ENCODE measurements around the gene SND1. TPM values are rescaled to one million over a fixed set of nuclear protein-coding genes. Genes with fewer than 3 reads are reported as not detected.

The SND1 gene
- total RNA-seq, 4 donors from 2014 or later = 62.0 to 89.4 (median 82.1) TPM

DNA sequence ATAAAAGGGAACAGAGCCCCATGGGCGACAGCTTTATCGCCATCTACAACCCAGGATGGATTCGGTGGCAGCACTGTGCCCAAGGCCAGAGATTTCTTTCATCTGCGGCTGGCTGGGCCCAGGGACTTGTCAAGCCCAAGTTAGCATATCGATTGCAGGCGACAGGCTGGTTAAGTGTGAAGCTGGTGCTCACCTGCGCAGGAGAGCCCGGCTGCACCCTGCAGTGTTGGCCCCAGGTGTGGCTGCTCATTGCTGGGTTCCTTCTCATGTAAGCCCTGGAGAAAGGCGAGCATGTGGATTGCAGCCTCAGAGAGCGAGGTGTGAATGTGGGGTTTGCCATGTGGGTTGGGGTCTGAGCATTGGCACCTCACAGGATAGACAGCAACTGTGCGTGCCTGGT is 419.8 kb downstream of the SND1 start:
- WGBS, 2 donors = 72 to 93% methylated on average over 11 of the region's 11 CpGs
- intact Hi-C loops (cut with DNase I; ENCODE audit: low total_unique reads) = no loop called here
- no peak for DNase-seq (ENCODE audit: low spot score in 2 of 2)
- no peak overlapping the region for H3K4me3 ChIP-seq (ENCODE audit: low read depth, poor library complexity, severe bottlenecking)
- no peak for TF ChIP-seq POLR2A (IDR thresholded peaks at IDR 0.05)
- TF ChIP-seq, protein P1, sequence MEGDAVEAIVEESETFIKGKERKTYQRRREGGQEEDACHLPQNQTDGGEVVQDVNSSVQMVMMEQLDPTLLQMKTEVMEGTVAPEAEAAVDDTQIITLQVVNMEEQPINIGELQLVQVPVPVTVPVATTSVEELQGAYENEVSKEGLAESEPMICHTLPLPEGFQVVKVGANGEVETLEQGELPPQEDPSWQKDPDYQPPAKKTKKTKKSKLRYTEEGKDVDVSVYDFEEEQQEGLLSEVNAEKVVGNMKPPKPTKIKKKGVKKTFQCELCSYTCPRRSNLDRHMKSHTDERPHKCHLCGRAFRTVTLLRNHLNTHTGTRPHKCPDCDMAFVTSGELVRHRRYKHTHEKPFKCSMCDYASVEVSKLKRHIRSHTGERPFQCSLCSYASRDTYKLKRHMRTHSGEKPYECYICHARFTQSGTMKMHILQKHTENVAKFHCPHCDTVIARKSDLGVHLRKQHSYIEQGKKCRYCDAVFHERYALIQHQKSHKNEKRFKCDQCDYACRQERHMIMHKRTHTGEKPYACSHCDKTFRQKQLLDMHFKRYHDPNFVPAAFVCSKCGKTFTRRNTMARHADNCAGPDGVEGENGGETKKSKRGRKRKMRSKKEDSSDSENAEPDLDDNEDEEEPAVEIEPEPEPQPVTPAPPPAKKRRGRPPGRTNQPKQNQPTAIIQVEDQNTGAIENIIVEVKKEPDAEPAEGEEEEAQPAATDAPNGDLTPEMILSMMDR (IDR thresholded peaks at IDR 0.05) = no peak

DNA sequence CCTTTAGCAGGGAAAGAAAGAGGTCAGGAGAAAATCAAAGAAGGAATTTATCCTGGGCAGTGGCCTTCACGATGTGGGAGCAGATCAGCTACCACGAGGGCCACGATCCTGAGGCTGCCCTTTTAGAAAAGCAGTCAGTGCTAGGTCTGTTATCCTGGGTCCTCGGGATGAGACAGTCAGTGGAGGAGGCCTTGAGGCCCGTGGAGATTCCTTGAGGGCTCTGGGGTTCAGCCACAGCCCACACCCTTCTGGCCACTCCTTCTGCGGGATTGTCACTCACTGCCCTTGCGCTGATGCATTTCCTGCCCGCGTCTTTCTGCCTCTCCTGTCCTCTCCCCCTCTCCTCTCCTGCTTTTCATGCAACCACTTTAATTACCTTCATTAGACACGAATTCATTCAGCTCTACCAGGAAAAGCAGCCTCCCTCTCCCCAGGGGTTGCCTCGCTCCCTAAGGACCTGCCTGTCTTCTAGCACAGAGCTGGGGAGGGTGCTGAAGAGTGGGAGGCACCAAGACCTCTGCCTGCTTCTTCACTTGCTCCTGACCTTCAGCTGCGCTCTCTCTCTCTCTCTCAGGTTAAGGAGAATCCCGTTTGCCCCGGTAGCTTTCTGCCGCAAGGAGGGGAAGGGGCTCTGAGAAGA is 421.8 kb downstream of the SND1 start:
- intact Hi-C loops (cut with DNase I; ENCODE audit: low total_unique reads) = no loop called here
- 90 to 91% methylated on average over 15 of the region's 15 CpGs for WGBS, 2 donors
- TF ChIP-seq POLR2A (IDR thresholded peaks at IDR 0.05) = no peak
- TF ChIP-seq, protein P1 (IDR thresholded peaks at IDR 0.05) = no peak
- H3K4me3 ChIP-seq (ENCODE audit: low read depth, poor library complexity, severe bottlenecking) = no peak overlapping the region
- DNase-seq (ENCODE audit: low spot score in 2 of 2) = no peak

DNA sequence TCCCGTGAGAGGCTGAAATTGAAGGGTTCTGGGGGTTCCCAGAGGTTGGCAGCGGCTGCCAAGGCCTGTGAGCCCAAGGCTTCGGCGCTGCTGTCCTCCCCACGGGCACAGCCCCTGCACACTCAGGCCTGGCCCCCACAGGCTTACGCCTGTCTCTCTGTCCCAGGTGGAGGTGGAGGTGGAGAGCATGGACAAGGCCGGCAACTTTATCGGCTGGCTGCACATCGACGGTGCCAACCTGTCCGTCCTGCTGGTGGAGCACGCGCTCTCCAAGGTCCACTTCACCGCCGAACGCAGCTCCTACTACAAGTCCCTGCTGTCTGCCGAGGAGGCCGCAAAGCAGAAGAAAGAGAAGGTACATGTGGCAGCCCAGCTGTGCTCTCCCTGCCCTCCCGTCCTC is 422.3 kb downstream of the SND1 start:
- intact Hi-C loops (cut with DNase I; ENCODE audit: low total_unique reads) = no loop called here
- WGBS, 2 donors = 90 to 94% methylated on average over 18 to 19 of the region's 19 CpGs
- no peak overlapping the region for H3K4me3 ChIP-seq (ENCODE audit: low read depth, poor library complexity, severe bottlenecking)
- no peak for DNase-seq (ENCODE audit: low spot score in 2 of 2)
- TF ChIP-seq, protein P1 (IDR thresholded peaks at IDR 0.05) = no peak
- TF ChIP-seq POLR2A (IDR thresholded peaks at IDR 0.05) = no peak

DNA sequence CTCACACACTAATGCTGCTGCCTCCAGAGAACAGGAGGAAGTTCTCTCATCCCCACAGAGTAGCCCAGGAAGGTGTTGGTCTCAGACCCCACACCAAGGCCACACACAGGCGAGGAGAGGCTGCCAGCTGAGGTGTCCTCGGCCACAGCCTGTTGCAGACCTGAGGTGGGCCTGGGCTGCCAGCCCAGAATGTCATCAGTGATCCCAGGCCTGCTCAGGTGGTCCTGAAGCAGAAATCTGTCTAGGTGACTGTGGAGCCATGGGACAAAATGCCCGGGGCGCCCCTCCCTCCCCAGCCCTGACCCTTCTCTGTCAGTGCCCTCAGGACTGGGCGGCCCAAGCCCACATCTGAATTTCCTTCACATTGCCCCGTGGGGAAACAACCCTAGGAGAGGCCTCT is 422.7 kb downstream of the SND1 start:
- 86 to 90% methylated on average over 6 of the region's 6 CpGs for WGBS, 2 donors
- intact Hi-C loops (cut with DNase I; ENCODE audit: low total_unique reads) = no loop called here
- DNase-seq (ENCODE audit: low spot score in 2 of 2) = no peak
- TF ChIP-seq, protein P1 (IDR thresholded peaks at IDR 0.05) = no peak
- no peak for TF ChIP-seq POLR2A (IDR thresholded peaks at IDR 0.05)
- H3K4me3 ChIP-seq (ENCODE audit: low read depth, poor library complexity, severe bottlenecking) = no peak overlapping the region

DNA sequence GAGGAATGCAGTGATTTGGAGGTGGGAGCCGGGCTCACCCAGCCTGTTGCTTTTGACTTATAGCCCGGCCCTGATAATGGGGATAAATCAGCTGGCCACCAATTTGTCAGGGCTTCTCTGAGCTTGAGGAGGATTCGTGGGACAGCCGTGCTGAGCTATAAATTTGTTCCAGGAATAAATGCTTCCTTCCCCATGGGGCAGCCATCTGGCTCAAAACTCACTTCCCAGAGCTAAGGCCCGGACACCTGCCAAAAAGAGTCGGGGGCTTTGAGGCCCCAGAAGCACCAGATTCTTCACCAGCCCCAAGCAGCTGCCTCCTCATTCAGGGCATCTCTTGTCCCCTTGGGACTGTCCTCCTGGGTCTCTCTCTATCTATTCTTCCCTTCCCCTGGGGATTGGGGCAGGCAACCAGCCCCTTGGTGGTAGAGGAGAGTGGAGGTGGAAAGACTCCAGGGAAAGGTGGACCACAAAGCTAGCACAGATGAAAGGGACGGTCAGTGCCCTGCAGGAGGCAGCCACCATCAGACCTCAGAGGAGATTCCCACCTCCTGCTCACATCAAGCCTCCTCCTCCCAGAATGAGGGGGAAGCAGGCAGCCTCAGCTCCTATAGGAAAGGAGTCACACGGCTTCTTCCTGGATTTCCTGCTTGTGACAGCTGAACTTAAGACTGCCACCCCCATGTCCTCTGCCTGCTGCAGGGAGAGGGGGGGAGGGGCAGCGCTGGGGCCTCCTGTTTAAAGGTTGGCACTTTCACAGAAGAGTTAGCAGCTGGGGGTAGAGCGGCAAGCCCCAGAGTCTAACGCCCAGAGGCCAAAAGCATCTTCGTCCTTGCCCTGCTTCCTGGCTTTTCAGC is 423.5 kb downstream of the SND1 start:
- 75 to 82% methylated on average over 11 to 12 of the region's 12 CpGs for WGBS, 2 donors
- no peak for DNase-seq (ENCODE audit: low spot score in 2 of 2)
- intact Hi-C loops (cut with DNase I; ENCODE audit: low total_unique reads) = no loop called here
- TF ChIP-seq, protein P1 (IDR thresholded peaks at IDR 0.05) = no peak
- H3K4me3 ChIP-seq (ENCODE audit: low read depth, poor library complexity, severe bottlenecking) = no peak overlapping the region
